ENCODE results near the gene GP1BB. TPM values are rescaled to one million over a fixed set of nuclear protein-coding genes. Genes with fewer than 3 reads are reported as not detected.
A peak's percentile ranks its signal among the peaks of the same experiment; 100 is the strongest.
"Not testable (repeated sequence)": the region's sequence is repeated elsewhere in the genome, so short reads cannot be mapped to it uniquely, and the experiment has no call there.

The GP1BB gene
- total RNA-seq, 2 donors from 2014 or later: 6.8 to 60.3 TPM

DNA sequence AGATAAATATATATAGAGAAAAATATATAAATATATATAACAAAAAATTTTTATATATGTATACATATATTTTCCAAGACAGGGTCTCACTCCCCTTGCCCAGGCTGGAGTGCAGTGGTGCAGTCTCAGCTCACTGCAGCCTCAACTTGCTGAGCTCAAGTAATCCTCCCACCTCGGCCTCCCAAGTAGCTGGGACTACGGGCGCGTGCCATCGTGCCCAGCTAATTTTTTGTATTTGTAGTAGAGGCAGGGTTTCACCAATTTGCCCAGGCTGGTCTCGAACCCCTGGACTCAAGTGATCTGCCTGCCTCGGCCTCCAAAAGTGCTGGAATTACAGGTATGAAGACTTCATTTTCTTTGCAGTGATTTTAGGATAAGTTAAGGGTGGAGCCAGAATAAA is 47.9 kb upstream of the GP1BB start:
- Histone ChIP-seq H3K36me3 (no peaks in the 10 kb centered on the region), H3K9me3 (no peaks in the 10 kb centered on the region), H3K4me3 (no peak overlapping the region), H3K4me1 (replicated peaks) (no peaks in the 10 kb centered on the region), H3K27ac (no peak overlapping the region), H3K27me3 (replicated peaks; ENCODE audit: insufficient read depth) (no peaks in the 10 kb centered on the region)
- 86% methylated on average over 7 of the region's 7 CpGs for WGBS
- no peak for DNase-seq (ENCODE audit: low spot score)
- intact Hi-C loops (cut with DNase I): no loop called here
- TF ChIP-seq, protein P1, sequence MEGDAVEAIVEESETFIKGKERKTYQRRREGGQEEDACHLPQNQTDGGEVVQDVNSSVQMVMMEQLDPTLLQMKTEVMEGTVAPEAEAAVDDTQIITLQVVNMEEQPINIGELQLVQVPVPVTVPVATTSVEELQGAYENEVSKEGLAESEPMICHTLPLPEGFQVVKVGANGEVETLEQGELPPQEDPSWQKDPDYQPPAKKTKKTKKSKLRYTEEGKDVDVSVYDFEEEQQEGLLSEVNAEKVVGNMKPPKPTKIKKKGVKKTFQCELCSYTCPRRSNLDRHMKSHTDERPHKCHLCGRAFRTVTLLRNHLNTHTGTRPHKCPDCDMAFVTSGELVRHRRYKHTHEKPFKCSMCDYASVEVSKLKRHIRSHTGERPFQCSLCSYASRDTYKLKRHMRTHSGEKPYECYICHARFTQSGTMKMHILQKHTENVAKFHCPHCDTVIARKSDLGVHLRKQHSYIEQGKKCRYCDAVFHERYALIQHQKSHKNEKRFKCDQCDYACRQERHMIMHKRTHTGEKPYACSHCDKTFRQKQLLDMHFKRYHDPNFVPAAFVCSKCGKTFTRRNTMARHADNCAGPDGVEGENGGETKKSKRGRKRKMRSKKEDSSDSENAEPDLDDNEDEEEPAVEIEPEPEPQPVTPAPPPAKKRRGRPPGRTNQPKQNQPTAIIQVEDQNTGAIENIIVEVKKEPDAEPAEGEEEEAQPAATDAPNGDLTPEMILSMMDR (IDR thresholded peaks at IDR 0.05): no peak
- TF ChIP-seq POLR2AphosphoS5 (IDR thresholded peaks at IDR 0.05): no peak
- TF ChIP-seq POLR2A (IDR thresholded peaks at IDR 0.05): no peak

DNA sequence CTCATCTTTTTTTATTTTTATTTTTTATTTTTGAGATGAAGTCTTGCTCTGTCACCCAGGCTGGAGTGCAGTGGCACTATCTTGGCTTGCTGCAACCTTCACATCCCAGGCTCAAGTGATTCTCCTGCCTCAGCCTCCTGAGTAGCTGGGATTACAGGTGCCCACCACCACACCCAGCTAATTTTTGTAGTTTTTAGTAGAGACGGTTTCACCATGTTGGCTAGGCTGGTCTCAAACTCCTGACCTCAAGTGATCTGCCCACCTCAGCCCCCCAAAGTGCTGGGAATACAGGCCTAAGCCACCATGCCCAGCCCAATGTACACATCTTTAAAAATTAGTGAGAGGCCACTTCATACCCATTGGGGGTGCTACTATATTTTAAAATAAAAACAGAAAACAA is 46.9 kb upstream of the GP1BB start:
- H3K36me3 ChIP-seq; intact Hi-C loops (cut with DNase I); H3K9me3 ChIP-seq; H3K27me3 ChIP-seq (replicated peaks; ENCODE audit: insufficient read depth); H3K4me1 ChIP-seq (replicated peaks); DNase-seq (ENCODE audit: low spot score); H3K4me3 ChIP-seq; H3K27ac ChIP-seq: not testable (repeated sequence)
- WGBS: 79% methylated on average over 1 of the region's 1 CpG

DNA sequence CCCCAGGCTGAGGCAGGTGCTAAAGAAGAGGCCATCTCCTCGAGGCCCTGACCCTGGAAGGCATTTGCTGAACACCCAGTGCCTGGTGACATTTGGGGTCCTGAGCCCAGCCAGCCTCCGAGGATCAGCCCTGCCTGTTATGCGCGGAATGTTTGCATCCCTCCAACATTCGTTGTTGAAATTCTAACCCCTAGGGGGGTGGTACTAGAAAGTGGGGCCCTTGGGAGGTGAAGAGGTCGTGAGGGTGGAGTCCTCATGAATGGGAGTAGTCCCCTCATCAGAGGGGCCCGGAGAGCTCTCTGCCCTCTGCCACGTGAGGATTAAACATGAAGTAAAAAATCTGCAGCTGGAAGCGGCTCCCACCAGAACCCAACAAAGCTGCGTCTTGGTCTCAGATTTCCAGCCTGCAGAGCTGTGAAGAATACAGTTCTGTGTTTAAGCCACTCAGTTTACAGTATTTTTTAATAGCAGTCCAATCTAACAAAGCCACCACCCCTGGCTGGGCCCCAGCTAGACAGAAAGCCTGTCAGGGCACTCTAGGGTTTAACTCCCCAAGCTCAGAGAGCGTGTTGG is 44.3 kb upstream of the GP1BB start:
- H3K4me3 ChIP-seq: no peak overlapping the region
- H3K27me3 ChIP-seq (replicated peaks; ENCODE audit: insufficient read depth): no peaks in the 10 kb centered on the region
- no peak for TF ChIP-seq POLR2A (IDR thresholded peaks at IDR 0.05)
- TF ChIP-seq POLR2AphosphoS5 (IDR thresholded peaks at IDR 0.05): no peak
- TF ChIP-seq, protein P1 (IDR thresholded peaks at IDR 0.05): no peak
- no peaks in the 10 kb centered on the region for H3K36me3 ChIP-seq
- no peaks in the 10 kb centered on the region for H3K9me3 ChIP-seq
- WGBS: 37% methylated on average over 11 of the region's 11 CpGs
- H3K27ac ChIP-seq: no peak overlapping the region
- intact Hi-C loops (cut with DNase I): no loop called here
- DNase-seq (ENCODE audit: low spot score): peak; percentile 25
- no peaks in the 10 kb centered on the region for H3K4me1 ChIP-seq (replicated peaks)

DNA sequence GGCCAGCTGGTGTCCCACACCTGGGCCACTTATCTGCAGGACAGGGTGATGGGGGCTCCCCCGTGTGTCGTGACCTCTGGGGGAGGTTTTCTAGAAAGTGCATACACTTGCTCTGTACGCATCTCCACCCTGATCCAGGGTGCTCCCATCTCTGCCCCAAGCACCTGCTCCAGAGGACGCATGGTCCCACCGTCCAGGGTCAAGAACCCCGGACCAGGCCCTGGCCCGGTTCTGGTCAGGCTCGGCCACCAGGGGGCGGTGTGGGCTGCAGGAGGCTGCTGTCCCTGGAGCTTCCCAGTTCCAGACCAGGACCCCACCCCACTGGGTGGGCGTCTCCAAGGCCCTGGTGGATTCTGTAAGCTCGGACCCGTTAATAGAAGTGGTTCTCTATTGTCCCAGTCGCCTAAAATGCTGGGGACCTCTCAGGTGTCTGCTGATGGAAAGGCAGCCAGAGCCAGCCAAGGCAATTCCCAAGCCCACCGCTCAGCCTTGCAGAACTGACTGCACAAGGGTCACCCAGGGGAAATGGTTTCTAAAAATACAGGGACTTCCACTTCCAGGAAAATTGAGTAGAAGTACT is 43.7 kb upstream of the GP1BB start:
- Histone ChIP-seq H3K9me3 (no peaks in the 10 kb centered on the region), H3K27ac (no peak overlapping the region), H3K27me3 (replicated peaks; ENCODE audit: insufficient read depth) (no peaks in the 10 kb centered on the region), H3K36me3 (no peaks in the 10 kb centered on the region), H3K4me3 (no peak overlapping the region), H3K4me1 (replicated peaks) (no peaks in the 10 kb centered on the region)
- DNase-seq (ENCODE audit: low spot score): no peak
- intact Hi-C loops (cut with DNase I): no loop called here
- WGBS: 22% methylated on average over 14 of the region's 14 CpGs
- no peak for TF ChIP-seq POLR2A (IDR thresholded peaks at IDR 0.05)
- TF ChIP-seq, protein P1 (IDR thresholded peaks at IDR 0.05): peak; percentile 63 to 77 (median 70)
- no peak for TF ChIP-seq POLR2AphosphoS5 (IDR thresholded peaks at IDR 0.05)

DNA sequence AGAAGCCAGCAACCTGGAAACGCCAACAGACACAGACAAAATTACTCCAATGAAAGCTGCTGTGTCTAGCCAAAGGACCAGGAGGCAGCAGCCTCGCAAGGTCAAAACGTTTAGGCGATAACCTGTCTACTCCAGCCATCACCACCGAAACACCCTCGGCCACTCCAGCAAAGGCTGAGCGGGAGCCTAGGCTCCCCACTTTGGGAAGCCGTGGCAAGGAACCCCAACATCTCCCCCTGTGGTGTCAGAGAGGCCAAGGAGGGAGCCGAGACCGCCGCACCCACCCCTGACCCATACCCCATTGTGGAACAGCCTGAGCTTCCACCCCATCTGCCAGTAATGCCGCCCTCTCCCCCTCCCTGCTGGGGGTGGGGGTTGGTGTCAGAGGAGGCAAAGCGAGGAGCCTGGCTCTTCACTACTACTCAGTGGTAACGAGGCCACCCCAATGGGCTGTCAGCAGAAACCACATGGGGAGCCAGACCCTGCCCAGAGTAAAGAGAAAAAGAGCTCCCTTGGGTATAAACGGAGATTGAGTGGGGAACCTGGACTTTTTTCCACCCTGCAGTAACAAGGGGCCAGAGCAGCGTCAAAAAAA is 43.0 kb upstream of the GP1BB start:
- Histone ChIP-seq H3K27ac (no peak overlapping the region), H3K4me1 (replicated peaks) (no peaks in the 10 kb centered on the region), H3K9me3 (no peaks in the 10 kb centered on the region), H3K36me3 (no peaks in the 10 kb centered on the region), H3K27me3 (replicated peaks; ENCODE audit: insufficient read depth) (no peaks in the 10 kb centered on the region), H3K4me3 (no peak overlapping the region)
- intact Hi-C loops (cut with DNase I): no loop called here
- WGBS: 94% methylated on average over 16 of the region's 16 CpGs
- no peak for DNase-seq (ENCODE audit: low spot score)
- TF ChIP-seq POLR2AphosphoS5 (IDR thresholded peaks at IDR 0.05) (no peak), POLR2A (IDR thresholded peaks at IDR 0.05) (no peak)
- TF ChIP-seq, protein P1 (IDR thresholded peaks at IDR 0.05): no peak

Data from prostate gland (tissue), 2 donors.